HepG2 (cell line): ENCODE results near the gene DHX29. TPM values are rescaled to one million over a fixed set of nuclear protein-coding genes. Genes with fewer than 3 reads are reported as not detected.

Source experiments
- ATAC-seq: fragments of 200-7000 bp; cut with Tn5 transposase; 3 replicates; pipeline ENCODE4 v1.9.1; 2020; ENCODE audit warnings: mild to moderate bottlenecking, moderate library complexity
- BruUV-seq: library from RNA; stranded (reverse); fragments of 400-500 nt; replicated peaks from 2 replicates; lab custom pipeline; 2021; lab: Mats Ljungman, UMichigan
- CTCF ChIA-PET: fragments of 300-600 bp; formaldehyde crosslinking; extraction: SDS; loops from one replicate; lab custom pipeline; 2021; ENCODE audit warnings: low total read pairs, inconsistent platforms, low intra/inter-chr PET ratio; lab: Yijun Ruan, JAX
- POLR2A ChIA-PET: fragments of 350-600 bp; sonication (Branson Sonifier 250); formaldehyde crosslinking; loops from one replicate; lab custom pipeline; 2020; ENCODE audit warnings: antibody characterized with exemption, inconsistent platforms; lab: Yijun Ruan, JAX
- DNase-seq: peaks from one replicate; pipeline ENCODE4 v3.0.0-alpha.2; 2015; ENCODE audit warnings: low spot score
- FAIRE-seq: peaks from 3 replicates; lab custom pipeline; 2011; peaks lifted over from hg19 to GRCh38; lab: Jason Lieb, UNC
- H2AFZ ChIP-seq: one replicate; pipeline ENCODE4 v1.6.1; 2011; ENCODE audit warnings: low read length, inconsistent platforms
- H3K27ac ChIP-seq: fragments of 300-600 bp; 3 replicates; pipeline ENCODE4 v1.8.0; 2011; ENCODE audit warnings: mixed run types, mild to moderate bottlenecking, mixed read lengths, low read length, inconsistent platforms; ENCODE audit not compliant: insufficient read depth; ENCODE audit errors: extremely low read length
- H3K27me3 ChIP-seq, 2 experiments: fragments of 200-600 bp in 1 of 2; 2 replicates in 1 of 2; 3 replicates in 1 of 2; pipeline versions ENCODE4 v1.6.0 to v1.8.0; 2011; ENCODE audit warnings: low read length in 2 of 2, mild to moderate bottlenecking in 2 of 2, moderate library complexity in 2 of 2, inconsistent platforms in 1 of 2; ENCODE audit not compliant: insufficient read depth in 2 of 2, control insufficient read depth in 1 of 2
- H3K36me3 ChIP-seq, 2 experiments: fragments of 200-600 bp in 1 of 2; replicated peaks in 1 of 2; 2 replicates in 1 of 2; 3 replicates in 1 of 2; pipeline versions ENCODE4 v1.5.1 to v1.8.0; 2011; ENCODE audit warnings: low read length in 2 of 2, inconsistent platforms in 1 of 2; ENCODE audit not compliant: insufficient read depth in 2 of 2, control insufficient read depth in 1 of 2
- H3K4me1 ChIP-seq: 2 replicates; pipeline ENCODE4 v1.5.1; 2012; ENCODE audit warnings: low read length, inconsistent platforms; ENCODE audit not compliant: insufficient read depth
- H3K4me2 ChIP-seq: 2 replicates; pipeline ENCODE4 v1.6.0; 2011; ENCODE audit warnings: low read depth, low read length, inconsistent platforms
- H3K4me3 ChIP-seq, 3 experiments: fragments of 200-600 bp in 1 of 3; sonication (generic), shearing (Covaris generic) in 1 of 3; replicated peaks in 1 of 3; 2 replicates each; pipeline ENCODE4 v1.5.1; 2011 to 2016; ENCODE audit warnings: low read length in 3 of 3, inconsistent platforms in 2 of 3, low read depth in 2 of 3, mild to moderate bottlenecking in 2 of 3, control low read depth in 1 of 3, mixed read lengths in 1 of 3; ENCODE audit not compliant: insufficient read depth in 1 of 3
- H3K79me2 ChIP-seq: one replicate; pipeline ENCODE4 v1.6.1; 2011; ENCODE audit warnings: low read length, inconsistent platforms; ENCODE audit not compliant: insufficient read depth
- H3K9ac ChIP-seq: 2 replicates; pipeline ENCODE4 v1.6.0; 2011; ENCODE audit warnings: mild to moderate bottlenecking, low read depth, low read length, inconsistent platforms; ENCODE audit not compliant: insufficient read depth
- H3K9me3 ChIP-seq: 2 replicates; pipeline ENCODE4 v1.5.1; 2012; ENCODE audit warnings: mild to moderate bottlenecking, low read length
- H4K20me1 ChIP-seq: 2 replicates; pipeline ENCODE4 v1.6.0; 2011; ENCODE audit warnings: inconsistent platforms, mild to moderate bottlenecking, low read length, moderate library complexity; ENCODE audit not compliant: insufficient read depth
- CBX2 ChIP-seq, 2 experiments: fragments of 200-600 bp in 1 of 2; sonication (generic); formaldehyde crosslinking in 1 of 2; IDR thresholded peaks; 2 replicates each; pipeline versions ENCODE4 v1.7.0 to v1.8.1; 2018 to 2022; ENCODE audit warnings: low read depth in 2 of 2, low read length in 1 of 2, mild to moderate bottlenecking in 1 of 2, missing genetic modification reagents in 1 of 2
- DBP ChIP-seq: sonication (generic); formaldehyde crosslinking; IDR thresholded peaks from 2 replicates; pipeline ENCODE4 v1.4.0; 2020; ENCODE audit warnings: missing genetic modification reagents; ENCODE audit errors: not compliant biosample characterization
- JDP2 ChIP-seq: sonication (generic); formaldehyde crosslinking; IDR thresholded peaks from 2 replicates; pipeline ENCODE4 v1.8.1; 2022; ENCODE audit warnings: missing genetic modification reagents, borderline replicate concordance
- LCORL ChIP-seq, 2 experiments: fragments of 450-650 bp in 1 of 2; sonication (generic) in 1 of 2; formaldehyde crosslinking in 1 of 2; IDR thresholded peaks; 2 replicates each; pipeline versions ENCODE4 v1.5.0 to v1.6.1; 2017 to 2020; ENCODE audit warnings: antibody characterized with exemption in 1 of 2, missing genetic modification reagents in 1 of 2
- PCBP1 ChIP-seq: fragments of 200-400 bp; formaldehyde crosslinking; IDR thresholded peaks from 2 replicates; pipeline ENCODE4 v1.6.1; 2017; ENCODE audit warnings: mild to moderate bottlenecking, low read depth, low read length, borderline replicate concordance
- PTBP1 ChIP-seq: fragments of 200-400 bp; formaldehyde crosslinking; IDR thresholded peaks from 2 replicates; pipeline ENCODE4 v1.6.1; 2018; ENCODE audit warnings: low read length, low read depth; ENCODE audit not compliant: poor library complexity, severe bottlenecking
- RNF2 ChIP-seq: fragments of 450-650 bp; conservative IDR thresholded peaks from 2 replicates; pipeline ENCODE4 v1.6.1; 2016; ENCODE audit warnings: low read depth
- TFAP4 ChIP-seq: sonication (generic); IDR thresholded peaks from 2 replicates; pipeline ENCODE4 v1.6.1; 2016; ENCODE audit warnings: low read depth, borderline replicate concordance
- ZBTB39 ChIP-seq: sonication (generic); formaldehyde crosslinking; IDR thresholded peaks from 2 replicates; pipeline ENCODE4 v1.5.0; 2020; ENCODE audit warnings: missing genetic modification reagents
- ZFP91 ChIP-seq: sonication (generic); formaldehyde crosslinking; IDR thresholded peaks from 2 replicates; pipeline ENCODE4 v1.9.0; 2022; ENCODE audit warnings: missing genetic modification reagents, mild to moderate bottlenecking, borderline replicate concordance
- ZNF10 ChIP-seq: sonication (generic); formaldehyde crosslinking; IDR thresholded peaks from 2 replicates; pipeline ENCODE4 v1.4.0; 2020; ENCODE audit warnings: mild to moderate bottlenecking, low read depth, missing genetic modification reagents, borderline replicate concordance
- ZNF703 ChIP-seq: sonication (generic); formaldehyde crosslinking; IDR thresholded peaks from 2 replicates; pipeline ENCODE4 v1.5.1; 2020; ENCODE audit warnings: missing genetic modification reagents, mild to moderate bottlenecking, moderate library complexity, borderline replicate concordance
- ZNF770 ChIP-seq: sonication (generic); formaldehyde crosslinking; IDR thresholded peaks from 2 replicates; pipeline ENCODE4 v1.5.0; 2020; ENCODE audit warnings: mild to moderate bottlenecking, missing genetic modification reagents
- WGBS: methylation state at CpG from one replicate; pipeline ENCODE4 v1.1.6; 2017; ENCODE audit warnings: low lambda C conversion rate; 5-methylcytosine and 5-hydroxymethylcytosine counted together
- in situ Hi-C: cut with HindIII; loops from 2 replicates; pipeline ENCODE4 v1.10.0; 2017; ENCODE audit warnings: low pct_unique_long_range_greater_than_20kb; ENCODE audit not compliant: extremely low pct_ligation_motif_present
- intact Hi-C: fragments of 100-400 bp; cut with micrococcal nuclease; formaldehyde crosslinking; loops from one replicate; pipeline ENCODE4 v1.10.0; 2022; ENCODE audit not compliant: unreplicated experiment
- polyA plus RNA-seq, 8 experiments: library from polyadenylated mRNA; depleted of rRNA in 3 of 8; stranded (reverse) in 7 of 8; unstranded in 1 of 8; fragments of >200 nt; fragmentation: Illumina TruSeq in 4 of 8; extraction: Trizol in 4 of 8; gene quantifications; 2 replicates each; pipeline versions ENCODE4 v1.2.1 to v1.2.3, GENCODE V29; 2011 to 2016; ENCODE audit warnings: low read depth in 4 of 8, missing spikeins in 1 of 8, mixed read lengths in 1 of 8; ENCODE audit not compliant: insufficient read depth in 1 of 8
- total RNA-seq, 5 experiments: library from RNA; depleted of rRNA; stranded (reverse); fragments of >200 nt; fragmentation: Illumina TruSeq; extraction: Trizol; gene quantifications; 2 replicates each; pipeline ENCODE4 v1.2.3, GENCODE V29; 2016; ENCODE audit warnings: low read depth in 1 of 5

DHX29 gene
- total and polyA plus RNA-seq, 2 of the 13 experiments (the other 11 are each of a cell fraction or from before 2014, with no cell fraction given), result 1.9 to 22.0 TPM

GRCh38 chr5:55232271-55232984 lies 75.1 kb downstream of the DHX29 start:
- Histone ChIP-seq H3K36me3 (no peaks in the 10 kb centered on the region), H3K4me3 (peak overlapping the region; percentile 48 to 73 (median 68)), H3K4me1 (peaks cover 37% of the 10 kb centered on the region), H3K27ac (no peak overlapping the region), H4K20me1 (0 out of 2 replicates have a peak, but pooled peaks cover 4% of the 10 kb centered on the region), H3K27me3 (peaks cover 7 to 74% of the 10 kb centered on the region in 2 experiments; a peak in 4 of 5 replicates), H3K4me2 (peak overlapping the region; percentile 98), H3K9me3 (no peaks in the 10 kb centered on the region), H2AFZ (no peak overlapping the region), H3K79me2 (no peaks in the 10 kb centered on the region), H3K9ac (no peak overlapping the region)
- no peak for FAIRE-seq
- intact Hi-C loops (no loop called here), in situ Hi-C loops (no loop called here)
- no TSS peak for BruUV-seq
- no peak for DNase-seq
- peak; percentile 29 for ATAC-seq
- ChIA-PET CTCF (no interaction called here), POLR2A (interaction anchor here (0.9 kb wide), 1 partner anchor 75 kb away, joined by 3 read pairs; the partner anchor contains the start of genes DHX29 and MTREX)
- 2% methylated on average over 38 of the region's 45 CpGs for WGBS
- TF ChIP-seq CBX2 (IDR thresholded peaks at IDR 0.05; ENCODE audit: low read depth, low read length) (peak; percentile 91), CBX2 (CRISPR knock-in tag; IDR thresholded peaks at IDR 0.05; ENCODE audit: low read depth) (no peak), ZBTB39 (CRISPR knock-in tag) (0 out of 2 replicates have a peak, but pooled peaks have one; percentile 52), DBP (CRISPR knock-in tag) (no peak), TFAP4 (peak; percentile 11; the same call in 1 of the 2 replicates), ZFP91 (CRISPR knock-in tag) (peak; percentile 25; the same call in 1 of the 2 replicates), PTBP1 (peak; percentile 12), ZNF770 (CRISPR knock-in tag) (no peak), RNF2 (0 out of 2 replicates have a peak, but pooled peaks have one; percentile 37), PCBP1 (0 out of 2 replicates have a peak, but pooled peaks have one; percentile 30), JDP2 (CRISPR knock-in tag) (no peak), LCORL (IDR thresholded peaks at IDR 0.05) (no peak), LCORL (CRISPR knock-in tag; IDR thresholded peaks at IDR 0.05) (peak; percentile 45; the same call in 1 of the 2 replicates), ZNF703 (CRISPR knock-in tag) (no peak), ZNF10 (CRISPR knock-in tag) (no peak)
